ENCODE results near the gene GLB1L.

GRCh38 chr2:219268294-219268693 is 23.1 kb upstream of the GLB1L start:
- TF ChIP-seq, protein P1, sequence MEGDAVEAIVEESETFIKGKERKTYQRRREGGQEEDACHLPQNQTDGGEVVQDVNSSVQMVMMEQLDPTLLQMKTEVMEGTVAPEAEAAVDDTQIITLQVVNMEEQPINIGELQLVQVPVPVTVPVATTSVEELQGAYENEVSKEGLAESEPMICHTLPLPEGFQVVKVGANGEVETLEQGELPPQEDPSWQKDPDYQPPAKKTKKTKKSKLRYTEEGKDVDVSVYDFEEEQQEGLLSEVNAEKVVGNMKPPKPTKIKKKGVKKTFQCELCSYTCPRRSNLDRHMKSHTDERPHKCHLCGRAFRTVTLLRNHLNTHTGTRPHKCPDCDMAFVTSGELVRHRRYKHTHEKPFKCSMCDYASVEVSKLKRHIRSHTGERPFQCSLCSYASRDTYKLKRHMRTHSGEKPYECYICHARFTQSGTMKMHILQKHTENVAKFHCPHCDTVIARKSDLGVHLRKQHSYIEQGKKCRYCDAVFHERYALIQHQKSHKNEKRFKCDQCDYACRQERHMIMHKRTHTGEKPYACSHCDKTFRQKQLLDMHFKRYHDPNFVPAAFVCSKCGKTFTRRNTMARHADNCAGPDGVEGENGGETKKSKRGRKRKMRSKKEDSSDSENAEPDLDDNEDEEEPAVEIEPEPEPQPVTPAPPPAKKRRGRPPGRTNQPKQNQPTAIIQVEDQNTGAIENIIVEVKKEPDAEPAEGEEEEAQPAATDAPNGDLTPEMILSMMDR (IDR thresholded peaks at IDR 0.05) = no peak
- TF ChIP-seq POLR2A (IDR thresholded peaks at IDR 0.05) = no peak
